Measurements from ENCODE around the gene VDAC1. TPM values are rescaled to one million over a fixed set of nuclear protein-coding genes. Genes with fewer than 3 reads are reported as not detected.
A peak's percentile ranks its signal among the peaks of the same experiment; 100 is the strongest.

Gene VDAC1
- total and polyA plus RNA-seq, 4 experiments from 2014 or later: 45.1 to 103 (median 73.3) TPM

GRCh38 chr5:133991171-133991910 is 13.4 kb downstream of the VDAC1 start:
- Mint-ChIP-seq H3K9me3 (no peaks in the 10 kb centered on the region), H3K27me3 (no peaks in the 10 kb centered on the region), H3K4me3 (no peak overlapping the region), H3K36me3 (peaks cover 20 to 43% of the 10 kb centered on the region in 2 donors), H3K4me1 (peaks cover 23 to 38% (median 30%) of the 10 kb centered on the region in 4 donors), H3K27ac (peak overlapping the region in 2 of 7 donors; percentile 15 to 17)
- no peak for DNase-seq
- POLR2A ChIA-PET (ENCODE audit: partially characterized antibody): no interaction called here
- Histone ChIP-seq H3K36me3 (ENCODE audit: insufficient read depth, low read length) (peaks cover 22% of the 10 kb centered on the region), H3K27ac (ENCODE audit: low read depth, low read length) (no peak overlapping the region), H3K4me1 (ENCODE audit: insufficient read depth, low read length) (peaks cover 22% of the 10 kb centered on the region), H3K9me3 (ENCODE audit: control insufficient read depth in 1 of 2, low read length in 2 of 2) (no peaks in the 10 kb centered on the region), H3K4me3 (ENCODE audit: low read length in 2 of 2) (no peak overlapping the region), H3K27me3 (ENCODE audit: insufficient read depth, low read length) (no peaks in the 10 kb centered on the region)
- CTCF ChIA-PET (ENCODE audit: partially characterized antibody): interaction anchor here (1.0 to 9.0 kb wide), 2 partner anchors 10 to 11 kb away, joined by 4 to 87 read pairs; no protein-coding TSS in a partner anchor
- intact Hi-C loops (cut with micrococcal nuclease): no loop called here

GRCh38 chr5:133990396-133990795 is 14.4 kb downstream of the VDAC1 start:
- H3K9me3 Mint-ChIP-seq: no peaks in the 10 kb centered on the region
- peak overlapping the region in 1 of 7 donors; percentile 43 for H3K27ac Mint-ChIP-seq
- CTCF ChIA-PET (ENCODE audit: partially characterized antibody): interaction anchor here (1.0 kb wide), 1 partner anchor 10 kb away, joined by 4 read pairs; no protein-coding TSS in a partner anchor
- POLR2A ChIA-PET (ENCODE audit: partially characterized antibody): no interaction called here
- H3K27me3 ChIP-seq (ENCODE audit: insufficient read depth, low read length): no peaks in the 10 kb centered on the region
- no peak for DNase-seq
- H3K9me3 ChIP-seq (ENCODE audit: control insufficient read depth in 1 of 2, low read length in 2 of 2): no peaks in the 10 kb centered on the region
- peaks cover 13% of the 10 kb centered on the region for H3K4me1 ChIP-seq (ENCODE audit: insufficient read depth, low read length)
- no peak overlapping the region for H3K27ac ChIP-seq (ENCODE audit: low read depth, low read length)
- no peak overlapping the region for H3K4me3 Mint-ChIP-seq
- peaks cover 26 to 50% of the 10 kb centered on the region in 2 donors for H3K36me3 Mint-ChIP-seq
- H3K4me1 Mint-ChIP-seq: peaks cover 21 to 29% (median 25%) of the 10 kb centered on the region in 4 donors
- H3K4me3 ChIP-seq (ENCODE audit: low read length in 2 of 2): no peak overlapping the region
- peaks cover 22% of the 10 kb centered on the region for H3K36me3 ChIP-seq (ENCODE audit: insufficient read depth, low read length)
- intact Hi-C loops (cut with micrococcal nuclease): no loop called here
- no peaks in the 10 kb centered on the region for H3K27me3 Mint-ChIP-seq

- Histone ChIP-seq H3K27me3 (ENCODE audit: insufficient read depth, low read length) (no peaks in the 10 kb centered on the region), H3K4me1 (ENCODE audit: insufficient read depth, low read length) (no peaks in the 10 kb centered on the region), H3K36me3 (ENCODE audit: insufficient read depth, low read length) (peaks cover 15% of the 10 kb centered on the region), H3K4me3 (ENCODE audit: low read length in 2 of 2) (no peak overlapping the region), H3K27ac (ENCODE audit: low read depth, low read length) (no peak overlapping the region), H3K9me3 (ENCODE audit: control insufficient read depth in 1 of 2, low read length in 2 of 2) (no peaks in the 10 kb centered on the region)
- Mint-ChIP-seq H3K4me1 (peaks cover 0 to 4% (median 1%) of the 10 kb centered on the region in 4 donors), H3K36me3 (peaks cover 28 to 58% of the 10 kb centered on the region in 2 donors), H3K4me3 (no peak overlapping the region), H3K27me3 (no peaks in the 10 kb centered on the region), H3K9me3 (no peaks in the 10 kb centered on the region), H3K27ac (peak overlapping the region in 2 of 7 donors; percentile 31 to 35)
- intact Hi-C loops (cut with micrococcal nuclease): loop anchor here (10.0 kb wide), 1 partner anchor 871 kb away; no protein-coding TSS in a partner anchor
- POLR2A ChIA-PET (ENCODE audit: partially characterized antibody): no interaction called here
- CTCF ChIA-PET (ENCODE audit: partially characterized antibody): interaction anchor here (0.6 to 10.7 kb wide), 2 partner anchors 10 to 54 kb away, joined by 3 to 87 read pairs; no protein-coding TSS in a partner anchor
- no peak for DNase-seq
These were observed 19.1 kb downstream of the VDAC1 start for GRCh38 chr5:133985540-133986180.

GRCh38 chr5:133983674-133984073 is 21.1 kb downstream of the VDAC1 start:
- intact Hi-C loops (cut with micrococcal nuclease): loop anchor here (10.0 kb wide), 1 partner anchor 869 kb away; no protein-coding TSS in a partner anchor
- Mint-ChIP-seq H3K4me1 (peaks cover 0 to 6% (median 4%) of the 10 kb centered on the region in 4 donors), H3K27ac (peak overlapping the region in 4 of 7 donors; percentile 36 to 66 (median 61)), H3K36me3 (peaks cover 24 to 54% of the 10 kb centered on the region in 2 donors), H3K27me3 (no peaks in the 10 kb centered on the region), H3K9me3 (no peaks in the 10 kb centered on the region), H3K4me3 (no peak overlapping the region)
- H3K4me3 ChIP-seq (ENCODE audit: low read length in 2 of 2): no peak overlapping the region
- H3K9me3 ChIP-seq (ENCODE audit: control insufficient read depth in 1 of 2, low read length in 2 of 2): no peaks in the 10 kb centered on the region
- no peaks in the 10 kb centered on the region for H3K4me1 ChIP-seq (ENCODE audit: insufficient read depth, low read length)
- ChIA-PET POLR2A (ENCODE audit: partially characterized antibody) (no interaction called here), CTCF (ENCODE audit: partially characterized antibody) (interaction anchor here (1.2 to 10.7 kb wide), 2 partner anchors 12 to 219 kb away, joined by 4 to 87 read pairs; no protein-coding TSS in a partner anchor)
- H3K27ac ChIP-seq (ENCODE audit: low read depth, low read length): no peak overlapping the region
- peaks cover 2% of the 10 kb centered on the region for H3K36me3 ChIP-seq (ENCODE audit: insufficient read depth, low read length)
- no peak for DNase-seq
- no peaks in the 10 kb centered on the region for H3K27me3 ChIP-seq (ENCODE audit: insufficient read depth, low read length)

GRCh38 chr5:133981714-133982113 is 23.1 kb downstream of the VDAC1 start:
- Mint-ChIP-seq H3K27me3 (no peaks in the 10 kb centered on the region), H3K4me3 (no peak overlapping the region), H3K36me3 (peaks cover 25 to 54% of the 10 kb centered on the region in 2 donors), H3K9me3 (no peaks in the 10 kb centered on the region), H3K4me1 (peaks cover 0 to 6% (median 4%) of the 10 kb centered on the region in 4 donors), H3K27ac (peak overlapping the region in 5 of 7 donors; percentile 36 to 67 (median 48))
- intact Hi-C loops (cut with micrococcal nuclease): loop anchor here (10.0 kb wide), 1 partner anchor 867 kb away; no protein-coding TSS in a partner anchor
- Histone ChIP-seq H3K4me1 (ENCODE audit: insufficient read depth, low read length) (no peaks in the 10 kb centered on the region), H3K4me3 (ENCODE audit: low read length in 2 of 2) (no peak overlapping the region), H3K9me3 (ENCODE audit: control insufficient read depth in 1 of 2, low read length in 2 of 2) (no peaks in the 10 kb centered on the region), H3K27ac (ENCODE audit: low read depth, low read length) (no peak overlapping the region), H3K27me3 (ENCODE audit: insufficient read depth, low read length) (no peaks in the 10 kb centered on the region), H3K36me3 (ENCODE audit: insufficient read depth, low read length) (peaks cover 6% of the 10 kb centered on the region)
- ChIA-PET CTCF (ENCODE audit: partially characterized antibody) (interaction anchor here (10.7 kb wide), 1 partner anchor 14 kb away, joined by 87 read pairs; no protein-coding TSS in a partner anchor), POLR2A (ENCODE audit: partially characterized antibody) (no interaction called here)
- no peak for DNase-seq

GRCh38 chr5:133980652-133981051 is 24.1 kb downstream of the VDAC1 start:
- intact Hi-C loops (cut with micrococcal nuclease): loop anchor here (10.0 kb wide), 1 partner anchor 866 kb away; no protein-coding TSS in a partner anchor
- H3K36me3 Mint-ChIP-seq: peaks cover 21 to 53% of the 10 kb centered on the region in 2 donors
- peaks cover 0 to 6% (median 4%) of the 10 kb centered on the region in 4 donors for H3K4me1 Mint-ChIP-seq
- H3K27me3 ChIP-seq (ENCODE audit: insufficient read depth, low read length): no peaks in the 10 kb centered on the region
- DNase-seq: no peak
- H3K4me3 ChIP-seq (ENCODE audit: low read length in 2 of 2): no peak overlapping the region
- H3K9me3 ChIP-seq (ENCODE audit: control insufficient read depth in 1 of 2, low read length in 2 of 2): no peaks in the 10 kb centered on the region
- H3K4me3 Mint-ChIP-seq: no peak overlapping the region
- no peak overlapping the region for H3K27ac ChIP-seq (ENCODE audit: low read depth, low read length)
- no peaks in the 10 kb centered on the region for H3K9me3 Mint-ChIP-seq
- POLR2A ChIA-PET (ENCODE audit: partially characterized antibody): no interaction called here
- no peaks in the 10 kb centered on the region for H3K4me1 ChIP-seq (ENCODE audit: insufficient read depth, low read length)
- no peaks in the 10 kb centered on the region for H3K27me3 Mint-ChIP-seq
- peak overlapping the region in 1 of 7 donors; percentile 8 for H3K27ac Mint-ChIP-seq
- CTCF ChIA-PET (ENCODE audit: partially characterized antibody): interaction anchor here (0.6 to 10.7 kb wide), 6 partner anchors 15 to 925 kb away, joined by 3 to 87 read pairs (median 8); no protein-coding TSS in a partner anchor
- peaks cover 9% of the 10 kb centered on the region for H3K36me3 ChIP-seq (ENCODE audit: insufficient read depth, low read length)

GRCh38 chr5:133978943-133979342 is 25.8 kb downstream of the VDAC1 start:
- H3K27ac Mint-ChIP-seq: peak overlapping the region in 1 of 7 donors; percentile 77
- intact Hi-C loops (cut with micrococcal nuclease): no loop called here
- H3K4me3 ChIP-seq (ENCODE audit: low read length in 2 of 2): no peak overlapping the region
- peaks cover 22 to 56% of the 10 kb centered on the region in 2 donors for H3K36me3 Mint-ChIP-seq
- H3K27ac ChIP-seq (ENCODE audit: low read depth, low read length): no peak overlapping the region
- no peaks in the 10 kb centered on the region for H3K4me1 ChIP-seq (ENCODE audit: insufficient read depth, low read length)
- peaks cover 0 to 6% (median 4%) of the 10 kb centered on the region in 4 donors for H3K4me1 Mint-ChIP-seq
- H3K9me3 ChIP-seq (ENCODE audit: control insufficient read depth in 1 of 2, low read length in 2 of 2): no peaks in the 10 kb centered on the region
- DNase-seq: no peak
- CTCF ChIA-PET (ENCODE audit: partially characterized antibody): interaction anchor here (0.7 to 10.7 kb wide), 14 partner anchors 10 to 1874 kb away, joined by 3 to 87 read pairs (median 4); partner anchors contain the start of genes C5orf15 and VDAC1
- H3K27me3 Mint-ChIP-seq: no peaks in the 10 kb centered on the region
- no peaks in the 10 kb centered on the region for H3K9me3 Mint-ChIP-seq
- peaks cover 27% of the 10 kb centered on the region for H3K36me3 ChIP-seq (ENCODE audit: insufficient read depth, low read length)
- POLR2A ChIA-PET (ENCODE audit: partially characterized antibody): no interaction called here
- H3K4me3 Mint-ChIP-seq: no peak overlapping the region
- no peaks in the 10 kb centered on the region for H3K27me3 ChIP-seq (ENCODE audit: insufficient read depth, low read length)

All from CD4-positive, alpha-beta memory T cell (primary cell).